ENCODE data around the gene TFEB. TPM values are rescaled to one million over a fixed set of nuclear protein-coding genes. Genes with fewer than 3 reads are reported as not detected.

Gene TFEB
- polyA plus RNA-seq, 1 donor (not counting 4 experiments of a cell fraction or from before 2014, with no cell fraction given): 4.3 TPM

GRCh38 chr6:41658636-41659035 is 76.8 kb downstream of the TFEB start:
- no peak overlapping the region for H3K9ac ChIP-seq (ENCODE audit: control insufficient read depth, extremely low read depth, insufficient read depth, low read length)
- no peaks in the 10 kb centered on the region for H3K4me1 ChIP-seq (ENCODE audit: control insufficient read depth, extremely low read depth, insufficient read depth, low read length)
- H3K79me2 ChIP-seq (ENCODE audit: control insufficient read depth, insufficient read depth, low read length): no peaks in the 10 kb centered on the region
- no peaks in the 10 kb centered on the region for H4K20me1 ChIP-seq (ENCODE audit: control insufficient read depth, extremely low read depth, insufficient read depth, low read length)
- no peak overlapping the region for H3K27ac ChIP-seq (ENCODE audit: control insufficient read depth, insufficient read depth, low read length)
- no peak overlapping the region for H3K4me3 ChIP-seq (ENCODE audit: control insufficient read depth in 2 of 3, extremely low read depth in 1 of 3, insufficient read depth in 2 of 3, low read depth in 1 of 3, low read length in 3 of 3)
- peaks cover under 1 to 3% of the 10 kb centered on the region in 2 experiments for H3K36me3 ChIP-seq (ENCODE audit: control insufficient read depth in 2 of 2, extremely low read depth in 1 of 2, insufficient read depth in 2 of 2, low read length in 2 of 2)
- H2AFZ ChIP-seq (ENCODE audit: control insufficient read depth, low read length): no peak overlapping the region
- DNase-seq (ENCODE audit: low read depth, low spot score) (no peak), FAIRE-seq (no peak)
- H3K4me2 ChIP-seq (ENCODE audit: control insufficient read depth, extremely low read depth, insufficient read depth, low read depth, low read length): no peak overlapping the region
- no peaks in the 10 kb centered on the region for H3K9me3 ChIP-seq (ENCODE audit: control insufficient read depth, low read depth, low read length)
- no peak for TF ChIP-seq CTCF (optimal IDR thresholded peaks at IDR 0.05 in 1 of 3, IDR thresholded peaks at IDR 0.05 in 1 of 3, conservative IDR thresholded peaks at IDR 0.05 in 1 of 3; ENCODE audit: extremely low read depth in 1 of 3, insufficient read depth in 2 of 3, low read length in 3 of 3)
- TF ChIP-seq EZH2 (IDR thresholded peaks at IDR 0.05; ENCODE audit: low read length): no peak
- H3K9me1 ChIP-seq (ENCODE audit: control insufficient read depth, extremely low read depth, insufficient read depth, low read length): no peaks in the 10 kb centered on the region
- dilution Hi-C loops (cut with MboI; ENCODE audit: extremely low pct_ligation_motif_present, low sequenced_read_pairs): no loop called here
- peaks cover 51% of the 10 kb centered on the region for H3K27me3 ChIP-seq (ENCODE audit: control insufficient read depth, extremely low read depth, insufficient read depth, low read length)

- Histone ChIP-seq H3K36me3 (ENCODE audit: control insufficient read depth in 2 of 2, extremely low read depth in 1 of 2, insufficient read depth in 2 of 2, low read length in 2 of 2) (peaks cover 3 to 4% of the 10 kb centered on the region in 2 experiments), H3K9ac (ENCODE audit: control insufficient read depth, extremely low read depth, insufficient read depth, low read length) (no peak overlapping the region), H3K79me2 (ENCODE audit: control insufficient read depth, insufficient read depth, low read length) (no peaks in the 10 kb centered on the region), H4K20me1 (ENCODE audit: control insufficient read depth, extremely low read depth, insufficient read depth, low read length) (no peaks in the 10 kb centered on the region), H3K27me3 (ENCODE audit: control insufficient read depth, extremely low read depth, insufficient read depth, low read length) (peaks cover 46% of the 10 kb centered on the region), H3K9me3 (ENCODE audit: control insufficient read depth, low read depth, low read length) (no peaks in the 10 kb centered on the region), H3K4me1 (ENCODE audit: control insufficient read depth, extremely low read depth, insufficient read depth, low read length) (no peaks in the 10 kb centered on the region), H3K4me2 (ENCODE audit: control insufficient read depth, extremely low read depth, insufficient read depth, low read depth, low read length) (no peak overlapping the region), H3K9me1 (ENCODE audit: control insufficient read depth, extremely low read depth, insufficient read depth, low read length) (no peaks in the 10 kb centered on the region), H3K27ac (ENCODE audit: control insufficient read depth, insufficient read depth, low read length) (no peak overlapping the region), H3K4me3 (ENCODE audit: control insufficient read depth in 2 of 3, extremely low read depth in 1 of 3, insufficient read depth in 2 of 3, low read depth in 1 of 3, low read length in 3 of 3) (no peak overlapping the region), H2AFZ (ENCODE audit: control insufficient read depth, low read length) (no peak overlapping the region)
- TF ChIP-seq EZH2 (IDR thresholded peaks at IDR 0.05; ENCODE audit: low read length): no peak
- no peak for TF ChIP-seq CTCF (optimal IDR thresholded peaks at IDR 0.05 in 1 of 3, IDR thresholded peaks at IDR 0.05 in 1 of 3, conservative IDR thresholded peaks at IDR 0.05 in 1 of 3; ENCODE audit: extremely low read depth in 1 of 3, insufficient read depth in 2 of 3, low read length in 3 of 3)
- dilution Hi-C loops (cut with MboI; ENCODE audit: extremely low pct_ligation_motif_present, low sequenced_read_pairs): no loop called here
- FAIRE-seq (no peak), DNase-seq (ENCODE audit: low read depth, low spot score) (no peak)
Observed at GRCh38 chr6:41657131-41658094, 78.0 kb downstream of the TFEB start.
